Stimulated activated CD8-positive, alpha-beta memory T cell treated with anti-CD3 and anti-CD28 coated beads, Interleukin-7, amount 100 ng/mL, for 24 hours (primary cell): Measurements from ENCODE around the gene IFIT3.
"Not testable (repeated sequence)": the region's sequence is repeated elsewhere in the genome, so short reads cannot be mapped to it uniquely, and the experiment has no call there.

Source experiments
- DNase-seq: peaks from one replicate; pipeline ENCODE4 v3.0.0-alpha.2; 2020; ENCODE audit warnings: low read depth

IFIT3 gene, protein sequence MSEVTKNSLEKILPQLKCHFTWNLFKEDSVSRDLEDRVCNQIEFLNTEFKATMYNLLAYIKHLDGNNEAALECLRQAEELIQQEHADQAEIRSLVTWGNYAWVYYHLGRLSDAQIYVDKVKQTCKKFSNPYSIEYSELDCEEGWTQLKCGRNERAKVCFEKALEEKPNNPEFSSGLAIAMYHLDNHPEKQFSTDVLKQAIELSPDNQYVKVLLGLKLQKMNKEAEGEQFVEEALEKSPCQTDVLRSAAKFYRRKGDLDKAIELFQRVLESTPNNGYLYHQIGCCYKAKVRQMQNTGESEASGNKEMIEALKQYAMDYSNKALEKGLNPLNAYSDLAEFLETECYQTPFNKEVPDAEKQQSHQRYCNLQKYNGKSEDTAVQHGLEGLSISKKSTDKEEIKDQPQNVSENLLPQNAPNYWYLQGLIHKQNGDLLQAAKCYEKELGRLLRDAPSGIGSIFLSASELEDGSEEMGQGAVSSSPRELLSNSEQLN

DNA sequence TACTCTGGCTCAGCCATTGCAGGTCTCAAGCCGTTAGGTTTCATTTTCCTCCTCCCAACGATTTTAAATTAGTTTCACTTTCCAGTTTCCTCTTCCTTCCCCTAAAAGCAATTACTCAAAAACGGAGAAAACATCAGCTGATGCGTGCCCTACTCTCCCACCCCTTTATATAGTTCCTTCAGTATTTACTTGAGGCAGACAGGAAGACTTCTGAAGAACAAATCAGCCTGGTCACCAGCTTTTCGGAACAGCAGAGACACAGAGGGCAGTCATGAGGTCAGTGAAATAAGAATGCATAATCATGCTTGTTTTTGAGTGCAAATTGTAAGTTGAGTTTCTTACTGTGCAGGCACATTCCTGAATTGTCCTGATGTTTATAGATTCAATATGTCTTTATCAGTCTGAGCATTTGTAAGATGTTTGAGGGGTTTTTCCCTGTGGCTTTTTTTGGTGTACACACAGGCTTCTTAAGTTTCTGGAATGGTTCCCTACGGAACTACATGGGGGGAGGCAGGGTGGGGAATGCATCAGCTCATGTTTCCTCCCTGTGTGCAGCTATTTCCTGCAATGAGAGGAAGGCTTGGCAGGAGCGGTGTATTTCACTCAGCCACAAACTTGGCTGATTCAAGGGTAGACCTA is at the start of gene IFIT3:
IFIT3 (plus strand) TSS at position 195 of the 639 bp plus-strand sequence; CDS start at position 272, 77 bp downstream.
- no peak for DNase-seq

DNA sequence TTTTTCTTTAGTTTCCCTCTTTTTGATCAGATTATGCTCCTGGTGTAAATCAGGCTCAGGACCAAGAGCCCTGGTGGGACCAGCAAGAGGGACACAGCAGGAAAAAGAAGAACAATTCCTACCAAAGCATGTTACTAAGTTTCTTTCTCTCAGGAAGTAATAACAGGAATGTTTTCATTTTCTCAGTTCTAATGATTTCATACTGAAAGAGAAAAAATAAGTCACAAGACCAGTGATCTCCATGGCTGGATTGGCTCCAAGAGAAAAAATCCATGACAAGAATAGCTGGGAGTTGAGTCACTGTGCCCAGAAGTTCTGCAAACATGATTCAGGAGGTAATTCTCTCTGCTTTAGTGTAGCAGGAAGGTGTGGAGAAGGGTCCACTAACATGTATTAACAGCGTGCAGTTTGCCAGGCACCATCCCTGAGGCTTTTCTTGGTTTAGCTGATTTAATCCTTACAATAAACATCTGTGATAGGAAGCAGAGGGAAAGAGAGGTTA is 49.7 kb upstream of the IFIT3 start:
- DNase-seq = no peak

DNA sequence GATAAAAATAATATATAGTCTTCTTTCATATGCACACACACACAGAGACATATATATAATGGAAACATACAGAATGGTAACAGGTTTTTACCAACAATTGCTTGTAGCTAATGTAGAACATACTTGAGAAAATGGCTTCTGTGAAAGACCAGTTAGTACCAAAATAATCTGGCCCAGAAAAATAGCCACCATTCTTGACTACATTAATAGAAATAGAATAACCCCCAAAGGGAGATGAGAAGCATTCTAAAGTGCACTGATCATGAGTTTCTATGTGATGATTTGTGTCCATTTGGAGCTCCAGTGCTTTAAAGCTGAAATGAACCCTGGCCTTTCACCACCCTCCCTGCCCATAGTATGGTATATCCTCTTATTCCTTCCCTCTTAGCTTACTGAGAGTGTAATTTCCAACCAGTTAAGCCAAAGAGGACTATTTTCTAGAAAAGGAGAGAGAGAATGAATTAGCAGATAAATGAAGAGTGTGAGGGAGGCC is 48.9 kb upstream of the IFIT3 start:
- DNase-seq = no peak

DNA sequence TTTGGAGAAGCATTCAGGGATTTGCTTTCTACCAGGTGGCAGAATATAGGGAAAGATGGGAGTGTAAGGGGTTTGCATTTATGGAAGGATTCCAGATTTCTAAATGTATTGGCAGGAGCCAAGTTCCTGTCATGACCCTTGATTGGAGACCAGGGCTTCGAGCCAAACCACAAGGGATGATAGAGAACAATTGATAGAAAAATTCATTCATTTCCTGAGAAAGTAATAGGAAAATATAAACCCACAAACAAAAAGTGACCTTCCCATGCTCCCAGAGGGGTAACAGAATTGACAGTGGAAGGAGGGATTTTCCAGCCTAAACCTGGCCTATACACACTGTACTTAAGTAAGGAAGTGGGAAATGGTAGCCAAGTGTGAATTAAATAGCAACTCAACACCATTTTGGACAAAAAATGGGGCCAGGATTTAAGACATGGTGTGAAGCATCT is 48.4 kb upstream of the IFIT3 start:
- no peak for DNase-seq

DNA sequence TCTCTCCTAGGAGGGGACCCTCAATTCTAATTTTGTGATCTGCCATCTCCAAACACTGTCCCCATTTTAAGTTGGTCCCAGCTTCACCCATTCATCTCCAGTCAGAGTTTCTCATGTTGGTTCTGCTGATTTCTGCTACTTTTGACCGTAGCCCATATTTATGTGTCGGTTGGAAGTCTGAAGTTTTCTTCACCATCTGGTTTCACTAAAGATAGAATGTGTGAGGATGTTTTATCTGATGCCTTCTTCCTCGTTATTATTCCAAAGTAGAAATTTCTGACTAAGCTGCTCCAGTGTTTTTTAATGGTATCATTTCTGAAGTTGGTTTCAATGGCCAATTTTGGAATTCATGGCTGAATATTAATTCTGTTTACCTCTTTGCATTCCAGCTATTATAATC is 47.3 kb upstream of the IFIT3 start:
- no peak for DNase-seq

DNA sequence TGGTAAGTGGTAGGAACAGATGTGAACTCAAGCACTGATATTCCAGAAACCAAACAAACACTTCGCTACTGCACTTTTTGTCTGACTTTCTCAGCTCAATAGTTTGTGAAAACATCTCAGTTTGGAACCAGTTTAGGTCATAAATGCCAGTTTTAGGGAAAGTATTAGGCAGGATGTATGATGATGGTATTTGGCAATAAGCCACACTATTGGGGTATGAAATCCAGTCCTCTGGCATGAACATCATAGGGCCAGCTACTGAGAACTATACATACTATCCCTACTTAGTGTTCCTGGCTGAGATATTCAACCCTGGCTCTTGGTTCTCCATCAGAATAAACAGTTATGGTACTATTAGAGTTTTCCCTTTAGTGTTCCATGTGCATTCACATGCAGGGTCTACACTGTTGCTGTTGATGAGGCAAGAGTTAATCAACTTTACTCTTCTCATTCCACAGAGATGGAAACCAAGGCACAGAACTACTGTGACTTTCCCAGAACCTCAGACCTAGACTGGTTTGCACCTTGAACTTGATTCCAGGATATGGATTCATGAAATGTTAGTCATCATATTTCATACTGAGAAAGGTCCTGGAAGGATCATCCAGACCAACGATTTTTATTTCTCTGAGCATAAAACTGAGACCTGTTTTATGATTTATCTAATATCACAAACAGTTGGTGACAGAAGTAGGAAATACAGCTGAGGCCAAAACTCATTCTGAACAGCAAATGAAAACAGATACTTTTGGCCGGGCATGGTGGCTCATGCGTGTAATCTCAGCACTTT is 46.0 kb upstream of the IFIT3 start:
- DNase-seq = no peak

DNA sequence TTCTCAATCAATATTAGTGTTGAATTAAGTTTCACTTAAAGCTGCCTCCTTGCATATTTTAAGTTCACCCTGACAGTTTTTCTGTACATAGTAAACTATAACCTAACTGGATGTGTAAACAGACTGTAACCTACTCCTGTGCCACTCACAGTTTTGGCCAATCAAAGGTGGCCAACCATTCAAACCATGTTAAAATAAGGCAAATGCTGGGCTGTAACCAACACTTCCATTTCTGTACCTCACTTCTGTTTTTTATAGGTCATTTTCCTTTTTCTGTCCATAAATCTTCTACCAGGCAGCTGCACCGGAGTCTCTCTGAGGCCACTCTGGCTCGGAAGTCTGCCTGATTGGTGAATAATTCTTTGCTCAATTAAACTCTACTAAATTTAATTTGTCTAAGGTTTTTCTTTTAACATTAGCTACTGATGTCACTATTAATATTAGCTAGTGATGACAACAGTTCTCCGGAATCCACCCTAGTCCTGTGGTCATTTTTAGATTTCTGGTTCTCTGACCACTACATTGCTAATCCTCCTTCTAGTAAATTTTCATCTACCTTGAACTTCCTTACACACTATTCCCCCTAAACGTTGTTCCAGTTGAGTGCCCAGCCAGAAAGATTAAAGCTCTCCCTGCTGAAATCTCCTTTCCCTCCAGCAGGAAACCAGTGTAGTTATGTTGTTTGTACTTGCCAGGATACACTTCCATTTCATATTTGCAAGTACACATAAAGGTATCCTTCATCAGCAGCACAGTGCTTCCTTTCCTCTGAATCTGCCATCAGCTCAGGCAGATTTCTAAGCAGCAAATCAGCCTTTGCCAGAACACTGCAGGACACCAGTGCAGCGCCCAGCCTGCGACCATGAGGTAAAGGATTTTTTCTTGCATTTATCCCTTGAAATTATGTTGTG is 44.5 kb upstream of the IFIT3 start:
- DNase-seq = no peak

DNA sequence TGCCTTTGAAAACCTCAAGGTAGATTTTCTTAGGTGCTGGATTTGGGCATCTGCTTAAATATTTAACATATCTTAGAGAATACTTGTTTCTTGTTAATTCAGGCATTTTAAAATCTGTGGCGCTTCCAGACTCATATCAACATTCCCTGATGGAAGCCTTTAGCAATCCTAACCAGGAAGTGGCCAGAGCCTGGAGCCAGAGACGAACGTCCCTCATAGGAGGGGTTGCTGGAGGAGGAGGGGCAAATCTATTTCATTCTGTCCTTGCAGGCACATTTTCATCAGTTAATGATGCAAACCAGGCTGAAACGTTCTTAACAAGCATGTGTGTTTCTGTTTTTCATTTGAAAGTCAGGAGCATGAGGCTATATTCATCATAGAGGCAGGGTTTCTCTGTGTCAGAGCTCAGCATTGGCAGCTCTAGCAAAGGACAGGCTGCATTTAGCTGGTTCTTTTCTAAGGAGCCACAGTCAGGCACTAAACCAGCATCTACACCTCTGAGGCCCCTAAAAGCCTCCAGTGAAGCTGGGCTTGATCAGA is 43.8 kb upstream of the IFIT3 start:
- DNase-seq = no peak

DNA sequence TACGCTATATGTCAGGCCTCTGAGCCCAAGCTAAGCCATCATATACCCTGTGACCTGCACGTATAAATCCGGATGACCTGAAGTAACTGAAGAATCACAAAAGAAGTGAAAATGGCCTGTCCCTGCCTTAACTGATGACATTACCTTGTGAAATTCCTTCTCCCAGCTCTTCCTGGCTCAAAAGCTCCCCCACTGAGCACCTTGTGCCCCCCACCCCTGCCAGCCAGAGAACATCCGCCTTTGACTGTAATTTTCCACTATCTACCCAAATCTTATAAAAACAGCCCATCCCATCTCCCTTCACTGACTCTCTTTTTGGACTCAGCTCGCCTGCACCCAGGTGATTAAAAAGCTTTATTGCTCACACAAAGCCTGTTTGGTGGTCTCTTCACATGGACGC is 43.1 kb upstream of the IFIT3 start:
- DNase-seq = not testable (repeated sequence)

DNA sequence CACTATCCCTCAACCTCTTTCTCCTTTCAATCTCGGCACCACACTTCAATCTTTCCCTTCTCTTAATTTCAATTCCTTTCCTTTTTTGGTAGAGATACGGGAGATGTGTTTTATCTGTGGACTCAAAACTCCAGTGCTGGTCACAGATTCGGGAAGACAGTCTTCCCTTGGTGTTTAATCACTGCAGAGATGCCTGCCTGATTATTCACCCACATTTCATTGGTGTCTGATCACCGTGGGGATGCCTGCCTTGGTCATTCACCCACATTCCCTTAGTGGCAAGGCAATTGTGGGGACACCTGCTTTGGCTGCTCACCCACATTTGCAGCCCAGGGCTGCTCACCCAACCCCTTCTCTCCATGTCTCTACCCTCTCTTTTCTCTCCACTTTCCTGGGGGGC is 42.5 kb upstream of the IFIT3 start:
- not testable (repeated sequence) for DNase-seq

DNA sequence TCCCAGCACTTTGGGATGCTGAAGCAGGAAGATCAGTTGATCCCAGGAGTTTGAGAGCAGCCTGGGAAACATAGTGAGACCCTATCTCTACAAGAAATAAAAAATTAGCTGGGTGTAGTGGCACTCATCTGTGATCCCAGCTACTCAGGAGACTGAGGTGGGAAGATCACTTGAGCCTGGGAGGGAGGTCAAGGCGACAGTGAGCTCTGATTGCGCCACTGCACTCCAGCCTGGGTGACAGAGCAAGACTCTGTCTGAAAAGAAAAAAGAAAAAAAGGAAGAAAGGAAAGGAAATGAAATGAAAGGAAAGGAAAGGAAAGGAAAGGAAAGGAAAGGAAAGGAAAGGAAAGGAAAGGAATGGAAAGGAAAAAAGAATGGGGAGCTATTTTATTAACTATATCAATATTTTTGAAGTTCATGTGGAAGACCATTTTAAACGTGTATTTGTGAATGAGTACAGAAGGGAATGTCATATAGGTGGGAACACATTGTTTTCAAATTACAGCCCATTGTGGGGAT is 33.0 kb upstream of the IFIT3 start:
- no peak for DNase-seq

DNA sequence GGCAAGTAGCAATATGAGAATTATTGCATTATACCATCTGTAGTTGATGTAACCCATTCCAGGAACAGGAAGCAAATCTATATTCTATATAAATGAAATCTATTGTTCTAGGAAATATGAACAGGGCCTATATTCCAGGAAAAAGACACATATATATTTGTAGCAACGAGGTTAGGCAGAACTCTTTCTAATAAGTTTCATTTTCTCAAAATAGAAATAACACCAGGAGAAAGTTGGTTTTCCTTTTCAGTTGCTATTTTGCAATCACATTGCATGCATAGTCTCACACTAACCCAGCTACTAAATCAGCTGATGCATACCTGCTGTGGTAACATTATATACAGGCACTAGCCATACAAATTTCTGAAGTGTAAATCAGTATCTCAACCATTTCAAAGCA is 32.2 kb upstream of the IFIT3 start:
- no peak for DNase-seq

DNA sequence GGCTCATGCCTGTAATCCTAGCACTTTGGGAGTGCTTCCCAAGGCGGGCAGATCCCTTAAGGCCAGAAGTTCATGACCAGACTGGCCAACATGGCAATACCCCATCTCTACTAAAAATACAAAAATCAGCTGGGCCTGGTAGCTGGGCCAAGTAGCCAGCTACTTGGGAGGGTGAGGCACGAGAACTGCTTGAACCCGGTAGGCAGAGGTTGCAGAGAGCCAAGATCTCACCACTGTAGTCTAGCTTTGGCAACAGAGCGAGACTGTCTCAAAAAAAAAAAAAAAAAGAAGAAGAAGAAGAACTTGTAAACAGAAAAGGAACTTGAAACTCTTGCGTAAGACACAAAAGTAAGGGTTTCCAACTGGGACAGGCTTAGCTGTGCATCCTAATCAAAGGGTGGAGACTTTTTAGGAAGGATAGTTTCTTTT is 31.6 kb upstream of the IFIT3 start:
- no peak for DNase-seq

DNA sequence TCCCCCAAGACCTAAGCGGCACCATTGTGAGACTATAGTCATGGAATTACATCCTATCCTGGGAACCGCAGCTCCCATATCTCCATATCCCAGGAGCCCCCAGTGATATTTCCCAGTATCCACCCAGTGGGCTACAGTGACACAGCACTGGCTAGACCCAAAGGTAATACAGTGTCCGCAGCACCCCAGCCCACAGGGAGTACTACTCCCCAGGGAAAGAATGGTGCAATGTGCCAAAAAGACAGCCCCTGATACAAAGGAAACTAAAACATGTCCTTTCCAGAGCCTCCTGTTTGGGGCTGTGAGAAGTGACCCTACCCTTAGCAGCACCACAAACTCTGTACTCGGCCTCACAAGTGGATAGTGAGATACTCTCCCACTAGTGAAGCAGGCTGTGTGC is 30.4 kb upstream of the IFIT3 start:
- DNase-seq = no peak

DNA sequence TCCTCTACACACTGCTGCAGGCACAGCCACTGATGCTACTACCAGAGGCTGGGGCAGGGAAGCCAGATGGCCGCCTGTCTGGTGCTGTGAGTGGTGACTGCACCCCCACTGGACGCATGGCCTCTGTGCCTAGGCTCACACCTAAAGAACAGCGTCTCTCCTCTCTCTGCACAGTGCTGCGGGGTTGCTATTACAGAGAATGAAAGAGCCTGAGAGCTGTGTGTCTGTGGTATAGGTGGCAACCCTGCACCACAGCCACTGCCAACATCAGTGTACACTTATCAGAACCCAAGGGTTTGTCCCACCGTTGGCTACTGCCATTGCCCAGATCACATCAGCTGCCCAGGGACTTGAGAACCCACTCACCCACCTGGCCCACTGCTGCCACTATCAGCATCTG is 30.0 kb upstream of the IFIT3 start:
- DNase-seq = no peak

DNA sequence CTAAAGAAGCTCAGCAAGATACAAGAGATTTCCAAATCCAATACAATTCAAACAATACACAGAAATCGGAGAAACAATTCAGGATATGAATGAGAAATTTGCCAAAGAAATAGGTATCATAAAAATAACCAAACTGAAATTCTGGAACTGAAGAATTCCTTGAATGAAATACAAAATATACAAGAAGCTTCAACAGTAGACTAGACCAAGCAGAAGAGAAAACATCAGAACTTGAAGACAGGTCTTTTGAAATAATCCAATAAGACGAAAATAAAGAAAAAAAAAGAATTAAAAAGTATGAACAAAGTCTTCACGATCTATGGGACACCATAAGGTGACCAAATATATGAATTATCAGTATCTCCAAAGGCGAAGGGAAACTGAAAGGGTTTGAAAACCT is 28.8 kb upstream of the IFIT3 start:
- DNase-seq = no peak

DNA sequence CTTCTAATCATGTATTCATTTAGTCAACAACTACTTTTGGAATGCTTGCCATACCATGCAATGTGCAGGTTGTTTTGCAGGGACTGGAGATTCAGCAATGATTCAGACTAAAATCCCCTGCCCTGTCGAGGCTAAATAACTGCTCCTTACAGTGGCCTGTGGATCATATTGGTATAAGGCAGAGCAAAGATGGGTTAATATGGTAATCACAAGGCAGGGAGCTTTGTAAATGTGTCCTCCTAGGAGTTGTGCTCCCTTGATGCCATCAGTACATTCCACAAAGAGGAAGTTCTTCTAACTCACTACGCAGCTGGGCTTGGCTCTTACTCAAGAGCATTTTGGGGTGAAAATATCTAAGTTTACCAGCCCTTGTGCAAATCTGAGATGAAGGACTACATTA is 26.6 kb upstream of the IFIT3 start:
- no peak for DNase-seq

DNA sequence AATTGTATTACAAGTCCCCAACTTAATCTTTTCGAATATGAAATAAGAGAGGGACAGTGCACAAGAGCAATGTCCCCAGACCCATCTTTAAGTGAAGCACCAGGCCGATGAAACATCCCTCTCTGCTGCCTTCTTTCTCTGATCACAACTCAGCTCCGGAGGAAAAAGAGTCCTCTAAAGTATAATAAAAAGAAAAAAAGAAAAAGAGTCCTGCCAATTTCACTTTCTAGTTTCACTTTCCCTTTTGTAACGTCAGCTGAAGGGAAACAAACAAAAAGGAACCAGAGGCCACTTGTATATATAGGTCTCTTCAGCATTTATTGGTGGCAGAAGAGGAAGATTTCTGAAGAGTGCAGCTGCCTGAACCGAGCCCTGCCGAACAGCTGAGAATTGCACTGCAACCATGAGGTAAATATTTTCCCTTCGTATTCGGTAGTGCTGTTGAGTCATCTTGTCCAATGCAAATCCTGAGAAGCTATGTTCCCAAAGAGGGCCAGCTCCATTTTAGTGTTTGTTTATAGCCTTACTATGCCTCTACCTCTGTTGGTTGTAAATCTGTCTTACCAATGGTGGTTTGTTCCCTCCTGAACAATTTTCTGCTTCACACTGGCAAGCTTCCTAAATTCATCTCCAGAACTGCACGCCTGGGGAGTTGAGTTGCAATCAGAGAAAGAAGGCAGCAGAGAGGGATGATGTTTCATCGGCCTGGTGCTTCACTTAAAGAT is 25.9 kb upstream of the IFIT3 start, which contains the start of gene IFIT2:
IFIT2 (plus strand) TSS at position 326 of the 725 bp plus-strand sequence; CDS start at position 404, 78 bp downstream.
- no peak for DNase-seq

DNA sequence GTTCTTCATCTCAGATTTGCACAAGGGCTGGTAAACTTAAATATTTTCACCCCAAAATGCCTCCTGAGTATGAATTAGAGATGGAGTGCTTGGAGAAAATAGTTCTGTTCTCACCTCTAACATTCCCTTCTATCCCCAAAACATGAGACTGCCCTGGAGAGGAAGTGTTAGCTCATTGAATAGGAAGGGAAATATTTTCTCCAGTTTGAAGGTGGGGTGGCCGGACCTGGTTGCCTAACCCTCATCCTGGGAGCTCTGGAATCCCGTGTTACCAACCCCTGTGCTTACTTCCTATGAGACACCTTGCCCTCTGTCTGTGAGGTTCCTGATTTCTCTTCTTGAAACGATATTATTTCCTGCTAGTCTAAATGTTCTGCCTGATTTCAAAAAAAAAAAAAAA is 25.2 kb upstream of the IFIT3 start:
- no peak for DNase-seq

DNA sequence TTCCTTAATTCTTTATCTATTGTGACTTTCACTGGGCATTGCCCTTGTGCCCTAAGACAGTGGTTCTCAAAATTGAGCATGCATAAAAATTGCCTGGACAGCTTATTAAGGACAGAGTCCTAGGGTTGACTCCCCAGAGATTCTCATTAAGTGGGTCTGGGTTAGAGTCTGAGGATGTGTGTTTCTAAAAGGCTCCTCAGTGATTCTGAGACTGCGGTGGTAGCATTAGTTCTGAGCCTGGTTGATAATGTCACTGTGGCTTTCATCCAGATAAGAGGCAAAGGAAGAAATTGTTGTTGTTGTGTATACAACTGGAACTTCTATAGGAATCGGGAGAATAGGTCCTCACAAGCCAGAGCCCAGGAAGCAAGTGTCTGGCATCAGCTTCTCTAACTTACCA is 24.6 kb upstream of the IFIT3 start:
- no peak for DNase-seq
